Kidney glomerular epithelial cell (primary cell): ENCODE data around the gene MMP10.

Experiments used
- DNase-seq: peaks from one replicate; lab custom pipeline; 2025; lab: John Stamatoyannopoulos, UW

Gene MMP10

GRCh38 chr11:102780491-102780918 lies at the start of gene MMP10:
MMP10 (minus strand) TSS chr11:102780628; CDS start chr11:102780591, 37 bp downstream.
- DNase-seq, result peak; percentile 89

GRCh38 chr11:102829316-102830000 lies 49.0 kb upstream of the MMP10 start:
- no peak for DNase-seq

GRCh38 chr11:102824556-102824955 lies 44.1 kb upstream of the MMP10 start:
- no peak for DNase-seq

GRCh38 chr11:102819491-102819890 lies 39.1 kb upstream of the MMP10 start:
- no peak for DNase-seq

- no peak for DNase-seq
These were observed 33.1 kb upstream of the MMP10 start for GRCh38 chr11:102813484-102813883.

GRCh38 chr11:102812188-102812587 lies 31.8 kb upstream of the MMP10 start:
- DNase-seq, result no peak

GRCh38 chr11:102810950-102811660 lies 30.7 kb upstream of the MMP10 start:
- DNase-seq, result peak; percentile 32

- DNase-seq, result no peak
These were observed 29.5 kb upstream of the MMP10 start for GRCh38 chr11:102809971-102810370.

GRCh38 chr11:102807921-102808320 lies 27.5 kb upstream of the MMP10 start:
- no peak for DNase-seq

GRCh38 chr11:102806296-102806695 lies 25.9 kb upstream of the MMP10 start:
- DNase-seq, result no peak

- DNase-seq, result no peak
These were observed 21.9 kb upstream of the MMP10 start for GRCh38 chr11:102802341-102802740.

- no peak for DNase-seq
These were observed 20.3 kb upstream of the MMP10 start for GRCh38 chr11:102800767-102801166.

- DNase-seq, result no peak
These were observed 19.4 kb upstream of the MMP10 start for GRCh38 chr11:102799681-102800340.

- DNase-seq, result peak; percentile 6
These were observed 17.8 kb upstream of the MMP10 start, which contains the start of gene MMP1 for GRCh38 chr11:102798012-102798746. MMP1 (minus strand) TSS chr11:102798160; CDS start chr11:102798092, 68 bp downstream.

GRCh38 chr11:102794382-102794781 lies 14.0 kb upstream of the MMP10 start:
- DNase-seq, result peak; percentile 17

GRCh38 chr11:102793677-102794290 lies 13.4 kb upstream of the MMP10 start:
- DNase-seq, result no peak

GRCh38 chr11:102792604-102793003 lies 12.2 kb upstream of the MMP10 start:
- no peak for DNase-seq

GRCh38 chr11:102791271-102792036 lies 11.0 kb upstream of the MMP10 start:
- DNase-seq, result peak; percentile 22

- peak; percentile 3 for DNase-seq
These were observed 8.0 kb upstream of the MMP10 start for GRCh38 chr11:102788334-102788995.

- DNase-seq, result no peak
These were observed 4.0 kb upstream of the MMP10 start for GRCh38 chr11:102784380-102784779.
